IPS-15b (cell line): Measurements from ENCODE around the gene BPGM.

Experiments used
- H3K27me3 ChIP-seq: one replicate; pipeline ENCODE4 v1.6.1; 2013; ENCODE audit warnings: low read length; ENCODE audit not compliant: control insufficient read depth, insufficient read depth
- H3K36me3 ChIP-seq: one replicate; pipeline ENCODE4 v1.6.1; 2013; ENCODE audit warnings: low read length; ENCODE audit not compliant: control insufficient read depth, insufficient read depth
- H3K4me1 ChIP-seq: one replicate; pipeline ENCODE4 v1.6.1; 2013; ENCODE audit warnings: mild to moderate bottlenecking, low read length; ENCODE audit not compliant: control insufficient read depth, insufficient read depth
- H3K4me3 ChIP-seq: one replicate; pipeline ENCODE4 v1.5.1; 2013; ENCODE audit warnings: low read depth, low read length
- H3K9ac ChIP-seq: one replicate; pipeline ENCODE4 v1.6.1; 2013; ENCODE audit warnings: low read depth, mild to moderate bottlenecking, low read length
- H3K9me3 ChIP-seq: one replicate; pipeline ENCODE4 v1.6.1; 2013; ENCODE audit warnings: mild to moderate bottlenecking, low read length; ENCODE audit not compliant: control insufficient read depth, insufficient read depth

BPGM gene

DNA sequence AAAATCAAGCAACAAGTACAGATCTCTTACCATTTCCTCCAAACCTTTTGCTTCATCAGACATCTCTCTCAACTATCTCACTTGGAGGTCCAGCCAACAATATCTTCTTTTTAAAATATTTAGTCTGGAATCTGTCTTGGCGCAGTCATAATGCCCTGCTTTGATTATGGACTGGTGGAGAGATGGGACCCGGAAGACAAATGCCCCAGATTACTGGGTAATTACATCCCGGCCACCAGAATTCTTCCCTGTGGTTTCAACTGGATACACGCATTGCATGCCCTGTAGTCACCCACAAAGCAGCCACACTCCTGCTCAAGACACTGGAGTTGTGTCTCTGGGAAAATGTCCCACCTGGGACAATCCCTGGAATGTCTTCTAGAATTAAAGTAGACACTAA is 65.5 kb downstream of the BPGM start:
- no peaks in the 10 kb centered on the region for H3K27me3 ChIP-seq
- no peak overlapping the region for H3K9ac ChIP-seq
- H3K36me3 ChIP-seq = no peaks in the 10 kb centered on the region
- H3K4me1 ChIP-seq = no peaks in the 10 kb centered on the region
- no peak overlapping the region for H3K4me3 ChIP-seq
- no peaks in the 10 kb centered on the region for H3K9me3 ChIP-seq

DNA sequence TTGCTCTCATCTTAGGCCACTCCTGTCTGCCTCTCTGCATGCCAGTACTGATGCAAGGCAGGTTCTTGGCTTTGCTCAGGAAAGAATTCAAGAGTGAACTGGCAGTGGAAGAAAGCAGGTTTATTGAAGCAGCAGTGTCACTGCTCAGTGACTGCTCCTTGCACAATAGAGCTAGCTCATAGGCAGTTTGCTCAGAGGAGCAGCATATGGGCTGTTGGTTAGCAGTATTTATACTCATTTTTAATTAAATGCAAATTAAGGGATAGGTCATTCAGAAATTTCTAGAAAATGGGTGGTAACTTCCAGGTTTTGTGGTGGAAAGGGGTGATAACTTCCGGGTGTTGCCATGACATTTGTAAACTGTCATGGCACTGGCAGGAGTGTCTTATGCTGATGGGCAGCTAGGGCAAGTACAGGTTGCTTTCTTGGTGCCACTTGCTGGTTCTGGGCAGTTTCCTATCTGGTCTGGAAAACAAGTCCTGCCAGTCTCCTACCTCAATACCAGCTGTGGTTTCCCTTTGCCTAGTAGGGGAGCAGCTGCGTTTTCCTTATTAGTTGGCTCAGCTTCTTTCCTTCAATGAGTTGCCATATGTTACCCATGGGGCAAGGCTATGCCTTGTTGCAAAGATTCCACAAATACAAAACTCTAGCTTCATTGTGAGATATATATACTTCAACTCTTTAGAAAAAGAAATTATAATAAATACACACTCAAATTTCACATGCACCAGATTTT is 68.0 kb downstream of the BPGM start:
- Histone ChIP-seq H3K9me3 (no peaks in the 10 kb centered on the region), H3K9ac (no peak overlapping the region), H3K27me3 (no peaks in the 10 kb centered on the region), H3K36me3 (no peaks in the 10 kb centered on the region), H3K4me1 (no peaks in the 10 kb centered on the region), H3K4me3 (no peak overlapping the region)

DNA sequence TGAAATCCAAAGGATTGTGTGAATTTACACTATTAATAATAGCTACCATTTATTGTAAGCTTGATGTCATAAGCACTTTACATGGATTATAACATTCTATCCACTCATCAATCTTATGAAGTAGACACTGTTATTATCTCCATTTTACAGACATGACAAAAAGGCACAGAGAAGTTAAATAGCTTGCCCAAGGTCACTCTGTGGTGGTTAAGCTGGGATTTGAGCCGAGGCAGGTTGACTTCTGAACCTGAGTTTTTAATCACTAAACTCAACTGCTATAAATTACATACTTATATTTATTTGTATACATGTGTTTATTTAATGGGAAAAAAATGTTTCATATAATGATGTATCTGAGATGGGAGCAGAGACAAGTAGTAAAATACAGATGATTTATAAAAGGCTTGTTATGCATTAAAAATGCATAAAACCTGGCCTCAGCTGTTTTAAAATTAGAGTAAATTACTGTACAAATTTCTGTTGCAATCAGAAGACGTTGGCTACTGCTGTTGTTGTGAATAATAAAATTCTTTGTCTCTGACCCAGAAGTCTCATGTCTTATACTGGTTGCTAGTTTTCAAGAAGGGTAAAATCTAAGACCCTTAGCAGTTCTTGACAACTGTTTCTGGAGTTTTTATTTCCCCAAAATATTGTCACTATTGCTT is 71.7 kb downstream of the BPGM start:
- H3K36me3 ChIP-seq = no peaks in the 10 kb centered on the region

DNA sequence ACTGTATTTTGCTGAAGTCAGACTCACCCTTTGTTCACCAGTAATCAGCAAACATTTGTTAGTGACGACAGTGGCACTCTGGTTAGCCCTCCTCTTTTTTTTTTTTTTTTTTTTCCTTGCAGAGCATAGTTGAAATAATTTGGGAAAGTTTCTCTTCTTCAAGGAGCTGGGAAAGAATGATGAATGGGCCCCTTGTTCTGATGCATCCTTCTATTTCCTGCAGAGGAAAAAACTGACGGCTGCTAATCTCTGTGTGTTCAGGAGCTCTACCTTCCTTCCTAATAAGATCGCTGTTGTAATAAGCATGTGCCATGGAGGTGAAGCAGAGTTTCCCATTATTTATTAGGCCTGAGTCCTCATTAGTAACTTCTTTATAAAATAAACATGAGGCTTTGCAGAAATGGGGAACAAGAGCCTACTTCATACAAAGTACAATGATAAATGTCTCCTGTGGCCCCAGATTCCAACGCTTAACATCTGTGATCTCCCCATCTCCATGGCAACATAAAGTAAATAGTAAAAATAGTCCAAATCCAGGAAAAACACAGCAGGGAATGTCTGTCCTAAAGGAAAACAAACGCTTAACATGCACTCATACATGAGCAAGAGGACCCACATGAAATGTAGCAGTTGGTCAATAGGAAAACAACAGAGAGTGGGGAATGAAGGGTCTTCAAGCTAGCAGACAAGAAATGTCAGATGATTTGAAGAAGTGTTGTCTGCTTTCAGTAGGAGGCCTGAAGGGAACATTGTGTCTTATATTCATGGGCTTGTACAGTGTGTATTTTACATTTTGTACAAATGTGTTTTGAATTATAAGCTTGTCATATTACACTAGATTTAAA is 73.7 kb downstream of the BPGM start:
- H3K9me3 ChIP-seq = no peaks in the 10 kb centered on the region
- no peaks in the 10 kb centered on the region for H3K36me3 ChIP-seq
- no peaks in the 10 kb centered on the region for H3K27me3 ChIP-seq
- no peak overlapping the region for H3K4me3 ChIP-seq
- H3K4me1 ChIP-seq = no peaks in the 10 kb centered on the region
- H3K9ac ChIP-seq = no peak overlapping the region

More for the DNA sequence above, 71.7 kb downstream of the BPGM start:
- H3K4me3 ChIP-seq = no peak overlapping the region
- no peaks in the 10 kb centered on the region for H3K9me3 ChIP-seq
- H3K27me3 ChIP-seq = no peaks in the 10 kb centered on the region
- H3K4me1 ChIP-seq = no peaks in the 10 kb centered on the region
- no peak overlapping the region for H3K9ac ChIP-seq

DNA sequence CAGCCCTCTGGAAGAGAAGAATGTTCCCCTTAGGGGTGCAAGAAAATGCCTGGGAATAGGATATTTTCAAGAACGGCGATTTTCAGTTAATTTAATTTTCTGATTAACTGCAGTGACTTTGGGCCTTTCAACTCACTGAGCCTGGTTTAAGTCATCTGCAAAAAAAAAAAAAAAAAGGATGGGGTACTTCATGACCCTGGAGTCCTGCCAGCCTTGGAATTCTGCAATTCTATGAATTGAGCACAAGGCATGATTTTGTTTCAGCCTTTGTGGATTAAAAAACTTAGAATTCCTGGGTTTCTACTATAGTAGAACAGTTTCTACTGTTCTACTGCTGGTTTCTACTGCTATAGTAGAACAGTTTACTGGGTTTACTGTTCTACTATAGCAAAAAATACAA is 74.5 kb downstream of the BPGM start:
- H3K9ac ChIP-seq = no peak overlapping the region
- H3K36me3 ChIP-seq = no peaks in the 10 kb centered on the region
- H3K4me3 ChIP-seq = no peak overlapping the region
- H3K9me3 ChIP-seq = no peaks in the 10 kb centered on the region
- H3K4me1 ChIP-seq = no peaks in the 10 kb centered on the region
- H3K27me3 ChIP-seq = no peaks in the 10 kb centered on the region

DNA sequence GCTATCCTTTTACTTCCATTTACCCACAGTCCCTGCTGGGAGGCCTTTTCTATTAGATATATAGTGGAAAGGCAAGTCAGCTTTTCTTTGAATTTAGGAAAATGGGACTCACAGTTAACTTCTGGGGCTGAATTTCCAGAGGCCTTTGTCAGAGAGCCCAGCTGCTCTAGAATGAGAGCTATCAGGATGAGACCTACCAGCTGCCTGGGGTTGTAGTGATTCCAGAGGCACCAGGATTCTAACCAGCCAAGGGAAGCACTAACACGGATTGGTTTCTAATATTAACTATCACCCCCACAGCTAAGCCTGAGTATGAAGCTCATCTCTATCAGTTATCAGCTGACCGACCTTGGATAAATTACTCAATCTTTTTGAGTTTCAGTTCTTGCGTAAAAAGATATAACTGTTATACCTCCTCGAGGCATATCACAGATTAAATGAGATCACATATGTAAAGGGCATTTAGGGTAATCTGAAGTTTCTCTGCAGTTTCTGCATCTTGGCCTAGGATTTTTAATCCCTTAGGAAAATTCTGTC is 76.2 kb downstream of the BPGM start:
- no peaks in the 10 kb centered on the region for H3K9me3 ChIP-seq
- H3K36me3 ChIP-seq = no peaks in the 10 kb centered on the region
- no peak overlapping the region for H3K4me3 ChIP-seq
- no peak overlapping the region for H3K9ac ChIP-seq
- H3K4me1 ChIP-seq = no peaks in the 10 kb centered on the region
- H3K27me3 ChIP-seq = no peaks in the 10 kb centered on the region

DNA sequence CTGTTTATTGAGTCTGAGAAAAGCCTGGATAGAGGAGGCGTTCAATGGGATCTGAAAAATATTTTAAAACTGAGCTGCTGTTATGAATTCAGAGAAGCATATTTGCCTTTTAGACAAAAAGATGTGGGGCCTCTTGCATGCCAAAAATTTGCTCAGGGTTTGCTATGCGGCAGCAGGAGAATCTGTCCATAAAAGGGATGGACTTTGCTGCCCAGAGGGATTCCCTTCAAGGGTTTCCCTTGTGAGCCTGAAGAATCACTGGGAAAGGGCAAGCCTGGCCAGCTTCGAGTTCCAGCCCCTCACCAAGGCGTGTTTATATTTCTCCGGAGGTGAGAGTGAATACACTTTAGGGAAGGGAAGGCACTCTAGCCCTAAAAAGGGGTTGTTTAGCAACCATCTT is 77.2 kb downstream of the BPGM start:
- Histone ChIP-seq H3K4me1 (no peaks in the 10 kb centered on the region), H3K36me3 (no peaks in the 10 kb centered on the region), H3K9me3 (no peaks in the 10 kb centered on the region), H3K4me3 (no peak overlapping the region), H3K27me3 (no peaks in the 10 kb centered on the region), H3K9ac (no peak overlapping the region)

DNA sequence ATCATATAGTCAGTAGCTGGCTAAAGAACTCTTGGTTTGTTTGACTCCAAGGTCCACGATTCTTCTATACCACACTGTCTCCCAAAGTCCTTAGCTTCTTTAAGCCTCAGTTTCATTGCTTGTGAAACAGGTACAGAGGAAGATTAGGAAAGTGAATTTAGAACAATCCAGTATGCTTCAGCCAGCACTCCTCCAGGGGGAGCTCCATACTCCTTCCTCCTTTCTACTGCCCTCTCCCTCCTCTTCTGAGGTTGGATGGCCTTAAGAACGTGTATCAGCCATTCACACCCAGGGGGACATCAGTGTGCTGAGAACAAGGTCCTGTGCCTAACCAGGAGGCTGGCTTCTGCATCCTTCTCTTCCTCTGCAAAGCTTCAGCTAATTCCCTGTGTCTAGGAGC is 78.0 kb downstream of the BPGM start:
- Histone ChIP-seq H3K27me3 (no peaks in the 10 kb centered on the region), H3K4me3 (no peak overlapping the region), H3K4me1 (no peaks in the 10 kb centered on the region), H3K9ac (no peak overlapping the region), H3K9me3 (no peaks in the 10 kb centered on the region), H3K36me3 (no peaks in the 10 kb centered on the region)

DNA sequence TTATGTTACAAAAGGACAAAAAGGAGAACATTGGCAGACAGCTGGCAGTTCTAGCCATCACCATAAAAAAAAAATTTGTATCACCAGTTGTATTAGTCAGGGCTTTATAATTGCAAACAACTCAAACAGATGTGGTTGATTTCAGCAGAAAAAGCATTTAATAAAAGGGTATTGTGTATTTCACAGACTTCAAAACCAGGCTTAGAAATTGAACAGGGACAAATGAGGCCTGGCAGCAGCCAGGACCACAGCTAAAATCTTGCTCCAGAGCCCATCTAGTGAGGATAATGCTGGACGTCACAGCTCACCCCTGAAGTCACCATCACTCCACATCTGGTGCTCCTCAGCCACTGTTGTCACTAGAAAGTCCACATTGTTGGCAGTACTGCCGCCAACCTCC is 79.9 kb downstream of the BPGM start:
- no peaks in the 10 kb centered on the region for H3K4me1 ChIP-seq
- H3K9me3 ChIP-seq = no peaks in the 10 kb centered on the region
- H3K4me3 ChIP-seq = no peak overlapping the region
- no peak overlapping the region for H3K9ac ChIP-seq
- no peaks in the 10 kb centered on the region for H3K36me3 ChIP-seq
- H3K27me3 ChIP-seq = no peaks in the 10 kb centered on the region

DNA sequence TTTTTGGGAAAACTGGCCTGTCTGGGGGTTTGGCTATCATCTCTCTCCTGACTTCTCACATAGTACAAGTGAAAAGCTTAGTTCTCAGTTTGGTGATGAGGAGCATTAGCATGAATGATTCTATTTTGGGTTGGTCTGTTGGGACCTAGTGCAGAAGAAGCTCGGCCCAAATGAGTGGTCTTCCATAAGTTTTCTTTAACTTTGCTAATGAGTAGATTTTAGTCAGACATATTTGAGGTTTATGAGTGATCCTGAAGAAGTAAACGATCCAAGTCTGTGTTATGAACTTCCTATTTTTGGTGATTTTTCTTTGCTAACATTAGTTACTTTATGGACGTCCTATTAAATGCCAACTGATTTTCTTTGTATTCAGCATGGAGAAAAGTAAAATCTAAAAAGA is 81.1 kb downstream of the BPGM start:
- H3K4me1 ChIP-seq = no peaks in the 10 kb centered on the region
- no peak overlapping the region for H3K9ac ChIP-seq
- H3K9me3 ChIP-seq = no peaks in the 10 kb centered on the region
- no peak overlapping the region for H3K4me3 ChIP-seq
- H3K27me3 ChIP-seq = no peaks in the 10 kb centered on the region
- no peaks in the 10 kb centered on the region for H3K36me3 ChIP-seq
